ENCODE results near the gene CMTM4.
"Not testable (repeated sequence)": the region's sequence is repeated elsewhere in the genome, so short reads cannot be mapped to it uniquely, and the experiment has no call there.

Gene CMTM4

GRCh38 chr16:66629856-66630255 is 66.7 kb downstream of the CMTM4 start:
- H3K36me3 ChIP-seq (ENCODE audit: control insufficient read depth, insufficient read depth, low read length), result no peaks in the 10 kb centered on the region
- no peak overlapping the region for H2AFZ ChIP-seq
- no peaks in the 10 kb centered on the region for H3K4me1 ChIP-seq
- TF ChIP-seq CTCF (IDR thresholded peaks at IDR 0.05), result no peak
- H3K9ac ChIP-seq, result no peak overlapping the region
- H3K27ac ChIP-seq, result no peak overlapping the region
- H3K27me3 ChIP-seq (ENCODE audit: control insufficient read depth, insufficient read depth, low read length), result no peaks in the 10 kb centered on the region
- no peak overlapping the region for H3K4me3 ChIP-seq (ENCODE audit: low read depth, low read length)
- peaks cover 18% of the 10 kb centered on the region for H3K79me2 ChIP-seq
- H3K4me2 ChIP-seq (ENCODE audit: low read length), result no peak overlapping the region
- no peaks in the 10 kb centered on the region for H3K9me3 ChIP-seq (ENCODE audit: control insufficient read depth, low read length)

GRCh38 chr16:66627611-66628378 is 68.7 kb downstream of the CMTM4 start:
- not testable (repeated sequence) for H3K27me3 ChIP-seq (ENCODE audit: control insufficient read depth, insufficient read depth, low read length); H3K9ac ChIP-seq; H3K27ac ChIP-seq; H3K4me1 ChIP-seq; H3K9me3 ChIP-seq (ENCODE audit: control insufficient read depth, low read length); H3K4me2 ChIP-seq (ENCODE audit: low read length); H3K36me3 ChIP-seq (ENCODE audit: control insufficient read depth, insufficient read depth, low read length); H2AFZ ChIP-seq; H3K4me3 ChIP-seq (ENCODE audit: low read depth, low read length)
- H3K79me2 ChIP-seq, result peaks cover 12% of the 10 kb centered on the region

- Histone ChIP-seq H3K27me3 (ENCODE audit: control insufficient read depth, insufficient read depth, low read length) (no peaks in the 10 kb centered on the region), H3K27ac (no peak overlapping the region), H3K4me2 (ENCODE audit: low read length) (no peak overlapping the region), H3K4me3 (ENCODE audit: low read depth, low read length) (no peak overlapping the region), H3K79me2 (no peaks in the 10 kb centered on the region), H3K9me3 (ENCODE audit: control insufficient read depth, low read length) (no peaks in the 10 kb centered on the region), H3K4me1 (peaks cover 5% of the 10 kb centered on the region), H3K9ac (no peak overlapping the region), H3K36me3 (ENCODE audit: control insufficient read depth, insufficient read depth, low read length) (no peaks in the 10 kb centered on the region), H2AFZ (no peak overlapping the region)
- TF ChIP-seq CTCF (IDR thresholded peaks at IDR 0.05), result no peak
Observed at GRCh38 chr16:66623755-66624154, 72.8 kb downstream of the CMTM4 start.

- Histone ChIP-seq H3K36me3 (ENCODE audit: control insufficient read depth, insufficient read depth, low read length) (no peaks in the 10 kb centered on the region), H3K9me3 (ENCODE audit: control insufficient read depth, low read length) (no peaks in the 10 kb centered on the region), H3K4me1 (peaks cover 14% of the 10 kb centered on the region), H3K27me3 (ENCODE audit: control insufficient read depth, insufficient read depth, low read length) (no peaks in the 10 kb centered on the region), H3K9ac (no peak overlapping the region), H3K79me2 (no peaks in the 10 kb centered on the region), H3K4me2 (ENCODE audit: low read length) (no peak overlapping the region), H3K27ac (no peak overlapping the region), H3K4me3 (ENCODE audit: low read depth, low read length) (no peak overlapping the region), H2AFZ (no peak overlapping the region)
- no peak for TF ChIP-seq CTCF (IDR thresholded peaks at IDR 0.05)
Observed at GRCh38 chr16:66622863-66623262, 73.7 kb downstream of the CMTM4 start.

- no peaks in the 10 kb centered on the region for H3K36me3 ChIP-seq (ENCODE audit: control insufficient read depth, insufficient read depth, low read length)
- no peak overlapping the region for H2AFZ ChIP-seq
- no peak for TF ChIP-seq CTCF (IDR thresholded peaks at IDR 0.05)
- no peaks in the 10 kb centered on the region for H3K9me3 ChIP-seq (ENCODE audit: control insufficient read depth, low read length)
- no peaks in the 10 kb centered on the region for H3K79me2 ChIP-seq
- no peak overlapping the region for H3K9ac ChIP-seq
- no peak overlapping the region for H3K27ac ChIP-seq
- no peak overlapping the region for H3K4me3 ChIP-seq (ENCODE audit: low read depth, low read length)
- H3K27me3 ChIP-seq (ENCODE audit: control insufficient read depth, insufficient read depth, low read length), result no peaks in the 10 kb centered on the region
- peaks cover 22% of the 10 kb centered on the region for H3K4me1 ChIP-seq
- no peak overlapping the region for H3K4me2 ChIP-seq (ENCODE audit: low read length)
Observed at GRCh38 chr16:66621973-66622372, 74.6 kb downstream of the CMTM4 start.

Measured in parathyroid adenoma (tissue), 2 donors.